ENCODE measurements around the gene USHBP1. TPM values are rescaled to one million over a fixed set of nuclear protein-coding genes. Genes with fewer than 3 reads are reported as not detected.

Gene USHBP1
- total and polyA plus RNA-seq, 2 of the 13 experiments (the other 11 are each of a cell fraction or from before 2014, with no cell fraction given) = 0.15 to 1.5 TPM

DNA sequence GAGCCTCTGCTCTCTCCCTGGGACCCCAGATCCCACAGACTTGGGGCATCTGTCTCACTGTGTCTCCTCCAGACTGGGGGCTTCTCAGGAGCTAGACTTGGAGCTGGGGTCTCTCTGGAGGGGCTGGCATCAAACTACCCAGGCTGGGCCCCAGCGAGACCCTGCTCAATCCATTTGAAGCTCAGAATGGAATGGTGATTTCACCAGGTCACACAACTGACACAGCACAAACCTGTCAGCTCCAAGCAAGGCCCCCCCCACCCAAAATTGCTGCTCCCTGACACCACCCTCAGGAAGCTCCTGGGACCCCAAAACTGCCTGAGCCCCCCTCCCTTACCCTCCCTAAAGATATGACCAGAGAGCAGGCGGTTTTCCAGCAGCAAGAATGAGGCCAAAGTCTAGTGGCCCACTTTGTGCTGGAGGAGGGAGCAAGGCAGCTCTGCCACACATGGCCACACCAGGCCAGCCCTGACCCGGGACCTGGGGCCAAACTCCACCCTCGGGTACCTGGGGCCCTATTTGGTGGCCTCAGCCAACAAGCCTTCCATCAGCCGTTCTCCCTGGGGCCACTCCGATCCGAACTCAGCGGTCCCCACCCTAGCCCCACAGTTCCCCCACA is 21.2 kb downstream of the USHBP1 start (continued):
- TF ChIP-seq CENPT (CRISPR knock-in tag; IDR thresholded peaks at IDR 0.05; ENCODE audit: low read depth) (no peak), PCBP2 (optimal IDR thresholded peaks at IDR 0.05; ENCODE audit: low read depth, low read length, poor library complexity, severe bottlenecking) (no peak), PAX8 (CRISPR knock-in tag; IDR thresholded peaks at IDR 0.05; ENCODE audit: borderline replicate concordance) (no peak), RBM39 (IDR thresholded peaks at IDR 0.05; ENCODE audit: low read depth, low read length, poor library complexity, severe bottlenecking) (peak; percentile 27), ZNF10 (CRISPR knock-in tag; IDR thresholded peaks at IDR 0.05; ENCODE audit: borderline replicate concordance, low read depth) (no peak), RNF2 (conservative IDR thresholded peaks at IDR 0.05; ENCODE audit: low read depth) (no peak), ZMYM3 (CRISPR knock-in tag; IDR thresholded peaks at IDR 0.05) (no peak), ZNF3 (CRISPR knock-in tag; IDR thresholded peaks at IDR 0.05) (no peak), KLF15 (CRISPR knock-in tag; IDR thresholded peaks at IDR 0.05; ENCODE audit: borderline replicate concordance) (no peak), ZNF569 (CRISPR knock-in tag; IDR thresholded peaks at IDR 0.05; ENCODE audit: borderline replicate concordance) (no peak), STAG1 (CRISPR knock-in tag; IDR thresholded peaks at IDR 0.05) (peak; percentile 5; the same call in 1 of the 2 replicates), NFKBIZ (CRISPR knock-in tag; IDR thresholded peaks at IDR 0.05) (no peak), NPAS2 (CRISPR knock-in tag; IDR thresholded peaks at IDR 0.05; ENCODE audit: borderline replicate concordance) (no peak), TBX2 (CRISPR knock-in tag; IDR thresholded peaks at IDR 0.05; ENCODE audit: borderline replicate concordance) (peak; percentile 33; the same call in 1 of the 2 replicates), ZNF773 (CRISPR knock-in tag; IDR thresholded peaks at IDR 0.05; ENCODE audit: borderline replicate concordance) (no peak), ZNF598 (CRISPR knock-in tag; IDR thresholded peaks at IDR 0.05; ENCODE audit: borderline replicate concordance) (no peak), ZIK1 (CRISPR knock-in tag; IDR thresholded peaks at IDR 0.05; ENCODE audit: borderline replicate concordance, low read depth) (peak; percentile 37; the same call in 1 of the 2 replicates), ZNF30 (CRISPR knock-in tag; IDR thresholded peaks at IDR 0.05) (no peak), U2AF1 (optimal IDR thresholded peaks at IDR 0.05; ENCODE audit: low read depth, low read length) (no peak), AHR (CRISPR knock-in tag; IDR thresholded peaks at IDR 0.05) (no peak), SKI (IDR thresholded peaks at IDR 0.05; ENCODE audit: partially characterized antibody) (peak; percentile 13), TOE1 (CRISPR knock-in tag; IDR thresholded peaks at IDR 0.05) (no peak), ZBTB3 (CRISPR knock-in tag; IDR thresholded peaks at IDR 0.05; ENCODE audit: borderline replicate concordance, low read depth) (no peak)
- TF ChIP-seq, protein P1, sequence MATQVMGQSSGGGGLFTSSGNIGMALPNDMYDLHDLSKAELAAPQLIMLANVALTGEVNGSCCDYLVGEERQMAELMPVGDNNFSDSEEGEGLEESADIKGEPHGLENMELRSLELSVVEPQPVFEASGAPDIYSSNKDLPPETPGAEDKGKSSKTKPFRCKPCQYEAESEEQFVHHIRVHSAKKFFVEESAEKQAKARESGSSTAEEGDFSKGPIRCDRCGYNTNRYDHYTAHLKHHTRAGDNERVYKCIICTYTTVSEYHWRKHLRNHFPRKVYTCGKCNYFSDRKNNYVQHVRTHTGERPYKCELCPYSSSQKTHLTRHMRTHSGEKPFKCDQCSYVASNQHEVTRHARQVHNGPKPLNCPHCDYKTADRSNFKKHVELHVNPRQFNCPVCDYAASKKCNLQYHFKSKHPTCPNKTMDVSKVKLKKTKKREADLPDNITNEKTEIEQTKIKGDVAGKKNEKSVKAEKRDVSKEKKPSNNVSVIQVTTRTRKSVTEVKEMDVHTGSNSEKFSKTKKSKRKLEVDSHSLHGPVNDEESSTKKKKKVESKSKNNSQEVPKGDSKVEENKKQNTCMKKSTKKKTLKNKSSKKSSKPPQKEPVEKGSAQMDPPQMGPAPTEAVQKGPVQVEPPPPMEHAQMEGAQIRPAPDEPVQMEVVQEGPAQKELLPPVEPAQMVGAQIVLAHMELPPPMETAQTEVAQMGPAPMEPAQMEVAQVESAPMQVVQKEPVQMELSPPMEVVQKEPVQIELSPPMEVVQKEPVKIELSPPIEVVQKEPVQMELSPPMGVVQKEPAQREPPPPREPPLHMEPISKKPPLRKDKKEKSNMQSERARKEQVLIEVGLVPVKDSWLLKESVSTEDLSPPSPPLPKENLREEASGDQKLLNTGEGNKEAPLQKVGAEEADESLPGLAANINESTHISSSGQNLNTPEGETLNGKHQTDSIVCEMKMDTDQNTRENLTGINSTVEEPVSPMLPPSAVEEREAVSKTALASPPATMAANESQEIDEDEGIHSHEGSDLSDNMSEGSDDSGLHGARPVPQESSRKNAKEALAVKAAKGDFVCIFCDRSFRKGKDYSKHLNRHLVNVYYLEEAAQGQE (IDR thresholded peaks at IDR 0.05; ENCODE audit: borderline replicate concordance in 1 of 2, low read depth in 1 of 2, low read length in 2 of 2) = no peak

Data from HepG2 (cell line).